AG10803 (cell line): ENCODE data around the gene CCDC152.

ENCODE experiments used
- DNase-seq: peaks from one replicate; pipeline ENCODE4 v3.0.0; 2010; ENCODE audit warnings: low read depth
- H3K4me3 ChIP-seq: 2 replicates; pipeline ENCODE4 v1.5.1; 2011; ENCODE audit warnings: mild to moderate bottlenecking, low read length, control low read depth
- TF ChIP-seq, protein P1 (sequence below): conservative IDR thresholded peaks from 2 replicates; pipeline ENCODE4 v1.5.1; 2011; ENCODE audit warnings: mild to moderate bottlenecking, low read length, control low read depth, inconsistent platforms

Gene CCDC152

DNA sequence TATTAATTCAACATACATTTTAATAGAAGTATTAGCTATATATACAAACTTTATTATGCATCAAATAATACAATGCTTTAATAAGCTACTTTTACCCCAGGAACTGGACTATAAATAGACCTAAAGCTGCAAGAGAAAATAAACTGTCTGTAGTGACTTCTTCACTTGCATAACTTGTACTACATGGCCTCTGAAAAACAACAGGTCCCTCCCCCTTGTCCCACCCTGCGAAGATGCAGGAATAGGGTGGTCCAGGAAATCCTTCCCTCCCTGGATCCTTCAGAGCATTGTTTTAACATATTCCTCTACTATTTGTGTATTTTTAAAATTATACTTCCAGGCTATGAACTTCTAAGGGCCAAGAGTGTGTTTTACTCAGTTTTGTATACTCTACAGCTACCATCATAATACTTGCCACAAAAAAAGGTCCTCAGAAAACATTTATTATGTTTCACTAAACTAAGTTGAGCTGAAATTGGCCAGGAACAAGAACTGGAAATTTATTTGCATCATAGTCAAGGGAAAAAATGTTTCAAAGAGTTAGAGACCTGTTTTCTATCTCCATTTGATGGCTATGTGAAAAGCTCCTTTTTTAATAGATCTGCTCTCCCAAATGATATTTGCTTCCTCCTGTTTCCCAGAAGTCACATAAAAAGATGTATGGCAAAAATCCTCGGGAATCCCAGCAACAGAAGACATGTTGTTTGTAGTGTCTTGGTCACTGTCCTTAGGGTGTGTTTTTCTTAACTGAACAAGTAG lies 70.3 kb downstream of the CCDC152 start:
- TF ChIP-seq, protein P1, sequence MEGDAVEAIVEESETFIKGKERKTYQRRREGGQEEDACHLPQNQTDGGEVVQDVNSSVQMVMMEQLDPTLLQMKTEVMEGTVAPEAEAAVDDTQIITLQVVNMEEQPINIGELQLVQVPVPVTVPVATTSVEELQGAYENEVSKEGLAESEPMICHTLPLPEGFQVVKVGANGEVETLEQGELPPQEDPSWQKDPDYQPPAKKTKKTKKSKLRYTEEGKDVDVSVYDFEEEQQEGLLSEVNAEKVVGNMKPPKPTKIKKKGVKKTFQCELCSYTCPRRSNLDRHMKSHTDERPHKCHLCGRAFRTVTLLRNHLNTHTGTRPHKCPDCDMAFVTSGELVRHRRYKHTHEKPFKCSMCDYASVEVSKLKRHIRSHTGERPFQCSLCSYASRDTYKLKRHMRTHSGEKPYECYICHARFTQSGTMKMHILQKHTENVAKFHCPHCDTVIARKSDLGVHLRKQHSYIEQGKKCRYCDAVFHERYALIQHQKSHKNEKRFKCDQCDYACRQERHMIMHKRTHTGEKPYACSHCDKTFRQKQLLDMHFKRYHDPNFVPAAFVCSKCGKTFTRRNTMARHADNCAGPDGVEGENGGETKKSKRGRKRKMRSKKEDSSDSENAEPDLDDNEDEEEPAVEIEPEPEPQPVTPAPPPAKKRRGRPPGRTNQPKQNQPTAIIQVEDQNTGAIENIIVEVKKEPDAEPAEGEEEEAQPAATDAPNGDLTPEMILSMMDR = no peak
- no peak for DNase-seq
- H3K4me3 ChIP-seq = no peak overlapping the region

DNA sequence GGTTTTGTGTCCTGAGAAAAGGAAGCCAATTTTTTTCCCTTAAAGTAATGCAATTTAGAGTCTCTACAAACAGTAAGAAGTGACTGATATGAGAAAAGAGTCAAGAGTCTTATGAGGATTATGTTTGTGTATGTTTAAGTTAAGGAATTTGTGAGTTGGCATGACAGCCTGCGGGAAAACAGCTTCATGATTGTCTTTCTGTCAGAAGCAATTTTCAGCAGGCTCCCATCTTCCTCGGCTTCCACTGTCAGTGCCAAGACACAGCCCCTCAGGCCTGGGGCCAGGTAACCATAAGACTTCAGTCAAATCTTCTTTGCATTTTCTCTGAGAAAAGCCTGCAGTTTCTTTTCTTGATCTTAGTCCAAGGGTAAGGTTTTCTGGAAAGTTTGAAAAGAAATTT lies 72.1 kb downstream of the CCDC152 start:
- DNase-seq = no peak
- no peak overlapping the region for H3K4me3 ChIP-seq
- TF ChIP-seq, protein P1 = no peak

DNA sequence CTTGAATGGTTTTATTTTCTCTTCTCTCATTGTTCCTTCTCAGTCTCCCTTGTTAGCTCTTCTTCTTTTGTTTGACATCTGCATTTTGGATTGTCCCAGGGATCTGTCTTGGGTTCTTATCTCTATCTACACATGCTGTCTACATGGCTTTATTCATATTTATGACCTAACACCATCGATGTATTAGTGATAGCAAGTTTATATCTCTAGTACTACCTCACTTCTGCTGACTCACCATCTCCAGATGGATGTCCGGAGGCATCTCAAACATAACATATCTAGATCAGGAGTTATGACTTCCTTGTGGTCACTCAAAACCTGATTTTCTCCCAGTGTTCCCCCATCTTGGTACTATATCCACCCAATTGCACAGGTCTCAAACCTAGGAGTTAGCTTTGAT lies 74.3 kb downstream of the CCDC152 start:
- DNase-seq = no peak
- H3K4me3 ChIP-seq = no peak overlapping the region
- TF ChIP-seq, protein P1 = no peak

DNA sequence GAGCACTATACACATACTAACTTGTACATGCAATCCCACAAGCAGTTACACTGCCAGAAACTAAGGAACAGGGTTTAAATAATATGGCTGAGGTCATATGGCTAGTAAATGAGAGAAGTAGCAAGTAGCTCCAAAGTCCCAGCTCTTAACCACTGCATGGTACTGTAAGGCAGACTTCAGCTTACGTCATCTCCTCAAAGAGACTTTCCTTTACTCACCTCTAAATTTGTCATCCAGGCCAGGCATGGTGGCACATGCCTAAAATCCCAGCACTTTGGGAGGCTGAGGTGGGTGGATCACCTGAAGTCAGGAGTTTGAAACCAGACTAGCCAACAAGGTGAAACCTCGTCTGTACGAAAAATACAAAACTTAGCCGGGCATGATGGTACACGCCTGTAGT lies 75.4 kb downstream of the CCDC152 start:
- no peak for DNase-seq
- TF ChIP-seq, protein P1 = no peak
- no peak overlapping the region for H3K4me3 ChIP-seq

DNA sequence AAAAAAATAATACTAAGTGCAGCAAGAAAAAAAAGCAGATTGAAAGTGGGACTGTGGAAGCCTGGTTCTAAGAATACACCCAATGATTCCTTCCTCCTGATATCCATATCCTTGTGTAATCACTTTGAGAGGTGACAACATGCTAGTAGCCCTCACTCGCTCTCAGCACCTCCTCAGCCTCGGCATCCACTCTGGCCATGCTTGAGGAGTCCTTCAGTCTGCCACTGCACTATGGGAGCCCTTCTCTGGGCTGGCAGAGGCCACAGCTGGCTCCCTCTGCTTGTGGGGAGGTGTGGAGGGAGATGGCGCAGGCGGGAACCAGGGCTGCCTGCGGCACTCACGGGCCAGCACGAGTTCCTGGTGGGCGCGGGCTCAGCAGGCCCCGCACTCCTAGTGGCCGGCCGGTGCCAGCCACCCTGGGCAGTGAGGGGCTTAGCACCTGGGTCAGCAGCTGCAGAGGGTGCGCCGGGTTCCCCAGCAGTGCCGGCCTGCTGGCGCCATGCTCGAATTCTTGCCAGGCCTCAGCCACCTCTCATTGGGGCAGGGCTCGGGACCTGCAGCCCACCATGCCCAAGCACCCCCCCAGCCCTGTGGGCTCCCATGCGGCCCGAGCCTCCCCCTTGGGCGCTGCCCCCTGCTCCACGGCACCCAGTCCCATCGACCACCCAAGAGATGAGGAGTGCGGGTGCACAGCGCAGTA lies 79.6 kb downstream of the CCDC152 start:
- DNase-seq = no peak
- H3K4me3 ChIP-seq = no peak overlapping the region
- TF ChIP-seq, protein P1 = no peak

DNA sequence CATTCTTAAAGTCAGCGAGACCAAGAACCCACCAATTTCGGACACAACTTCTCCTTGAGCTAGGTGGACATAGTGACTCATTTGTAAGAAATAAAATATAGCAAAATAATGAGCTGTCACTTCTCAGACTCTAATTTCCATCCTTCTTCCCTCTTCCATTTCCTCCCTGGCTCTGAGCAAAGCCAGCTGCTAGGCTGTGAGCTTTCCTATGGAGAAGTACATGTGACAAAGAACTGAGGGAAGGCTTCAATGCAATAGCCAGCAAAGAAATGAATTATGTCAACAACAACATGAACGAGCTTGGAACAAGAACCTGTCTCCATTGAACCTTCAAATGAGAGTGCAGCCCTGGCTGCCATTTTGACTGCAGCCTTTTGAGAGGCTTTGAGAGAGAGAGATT lies 81.0 kb downstream of the CCDC152 start:
- TF ChIP-seq, protein P1 = no peak
- no peak overlapping the region for H3K4me3 ChIP-seq
- DNase-seq = no peak

DNA sequence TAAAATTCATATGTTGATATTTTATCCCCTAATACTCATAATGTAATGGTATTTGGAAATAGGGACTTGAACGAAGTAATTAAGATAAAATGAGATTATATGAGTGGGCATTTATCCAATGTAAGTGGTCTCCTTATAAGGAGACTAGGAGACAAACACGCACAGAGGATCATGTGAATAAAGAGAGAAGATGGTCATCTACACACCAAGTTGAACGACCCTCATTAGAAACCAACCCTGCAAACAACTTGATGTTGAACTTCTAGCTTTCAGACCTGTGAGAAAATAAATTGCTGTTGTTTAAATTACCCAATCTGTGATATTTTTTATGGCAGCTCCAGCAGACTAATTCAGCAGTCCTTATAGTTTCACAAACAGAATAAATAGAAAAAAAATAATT lies 82.6 kb downstream of the CCDC152 start:
- no peak for DNase-seq
- TF ChIP-seq, protein P1 = no peak
- no peak overlapping the region for H3K4me3 ChIP-seq
